Ovary (tissue), 10 donors: ENCODE results near the gene RAB15. TPM values are rescaled to one million over a fixed set of nuclear protein-coding genes. Genes with fewer than 3 reads are reported as not detected.
A peak's percentile ranks its signal among the peaks of the same experiment; 100 is the strongest.

Experiments used
- DNase-seq, 5 donors: peaks; one replicate each; pipeline ENCODE4 v3.0.0-alpha.2; 2019 to 2020
- H3K27ac ChIP-seq, 2 donors: fragments of 200-600 bp; one replicate each; pipeline versions ENCODE4 v1.5.1 to v1.8.0; 2019 to 2022
- H3K27me3 ChIP-seq: fragments of 200-600 bp; one replicate; pipeline ENCODE4 v1.8.0; 2022
- H3K36me3 ChIP-seq: fragments of 200-600 bp; sonication (generic); one replicate; pipeline ENCODE4 v1.5.1; 2019
- H3K4me1 ChIP-seq: one replicate; pipeline ENCODE4 v1.8.1; 2013; ENCODE audit warnings: mild to moderate bottlenecking, moderate library complexity; ENCODE audit not compliant: insufficient read depth
- H3K4me3 ChIP-seq: fragments of 200-600 bp; sonication (generic); one replicate; pipeline ENCODE4 v1.5.1; 2017
- H3K9me3 ChIP-seq, 2 donors: fragments of 200-600 bp in 1 of 2; sonication (generic) in 1 of 2; one replicate each; pipeline versions ENCODE4 v1.5.1 to v1.8.1; 2013 to 2019; ENCODE audit warnings: mild to moderate bottlenecking in 1 of 2, moderate library complexity in 1 of 2
- CTCF ChIP-seq, 3 donors: fragments of 450-650 bp in 2 of 3; fragments of 200-600 bp in 1 of 3; IDR thresholded peaks; one replicate each; pipeline versions ENCODE4 v1.5.1 to v1.8.0; 2016 to 2022; ENCODE audit warnings: antibody characterized with exemption in 3 of 3, mild to moderate bottlenecking in 1 of 3
- EP300 ChIP-seq: sonication (generic); formaldehyde crosslinking; IDR thresholded peaks from one replicate; pipeline ENCODE4 v1.6.1; 2017; ENCODE audit warnings: antibody characterized with exemption
- POLR2A ChIP-seq: fragments of 450-650 bp; IDR thresholded peaks from one replicate; pipeline ENCODE4 v1.6.1; 2017; ENCODE audit warnings: antibody characterized with exemption, mild to moderate bottlenecking, moderate library complexity
- WGBS, 3 donors: extraction: QIAGEN DNeasy Blood & Tissue Kit in 1 of 3; methylation state at CpG; one replicate each; pipeline versions ENCODE4 v1.1.5 to v1.1.7; 2013 to 2017; 5-methylcytosine and 5-hydroxymethylcytosine counted together
- intact Hi-C, 4 donors: fragments of 100-400 bp; cut with DNase I; formaldehyde crosslinking; loops; one replicate each; pipeline versions ENCODE4 v1.11.0 to v1.15.1; 2022 to 2023
- long read RNA-seq, 3 donors: library from polyadenylated mRNA in 2 of 3; unstranded in 2 of 3; transcript quantifications; one replicate each; pipeline ENCODE4 v2.0.0 and lab custom pipeline, GENCODE V29; 2021 to 2026
- polyA plus RNA-seq, 2 donors: library from polyadenylated mRNA; stranded (reverse); fragments of 200-250 nt in 1 of 2; fragments of 350-450 nt in 1 of 2; fragmentation: Illumina TruSeq in 1 of 2; extraction: RNeasy Lipid Tissue Mini Kit (QIAGEN cat#74804) in 1 of 2; gene quantifications; one replicate each; pipeline ENCODE4 v1.2.3, GENCODE V29; 2013 to 2014
- total RNA-seq, 7 donors: library from RNA; depleted of rRNA in 2 of 7; stranded (reverse); fragments of >200 nt in 2 of 7; fragmentation: NEBNext Ultra II Directional in 3 of 7; extraction: Animal tissue kit (Norgen Biotek cat#: 25700) in 3 of 7; gene quantifications; one replicate each; pipeline versions ENCODE4 v1.1.0 to v1.2.4, GENCODE V29; 2016 to 2023
- donor health status: DM: no; HTN: no; CAD: no; lungs with moderate emphysema.
- donor health status: DM: no; HTN: no; CAD: no.
- donor health status: Bipolar disorder and iron deficiency.
- donor health status: DM: yes; HTN: yes; CAD: no.
- donor health status: DM: no; HTN: no; CAD: no.
- donor health status: DM: yes; HTN: yes; CAD: no.

The RAB15 gene
- 1 to 10 TPM in 5 of 7 donors, under 1 TPM in 2; 0.83 to 2.9 (median 2.5) TPM for total RNA-seq
- polyA plus RNA-seq: 1 to 10 TPM; 3.8 to 5.7 TPM
- long read RNA-seq, donor 1, partial matches to known transcripts: 0 of 4 reads
- long read RNA-seq, donor 1, other reads (novel, unspliced or antisense): 4 of 4 reads
- long read RNA-seq, donor 2, partial matches to known transcripts: 0 of 4 reads
- long read RNA-seq, donor 2, other reads (novel, unspliced or antisense): 0 of 4 reads
- long read RNA-seq, donor 3, partial matches to known transcripts: 1 of 2 reads
- long read RNA-seq, donor 3, other reads (novel, unspliced or antisense): 0 of 2 reads

- Histone ChIP-seq H3K4me3 (peak within 1 kb of the TSS; percentile 60), H3K4me1 (peaks cover 2% of the 10 kb centered on the region), H3K27ac (peak within 1 kb of the TSS in 1 of 2 donors; percentile 44), H3K36me3 (no peaks in the 10 kb centered on the region), H3K9me3 (no peaks in the 10 kb centered on the region), H3K27me3 (no peaks in the 10 kb centered on the region)
- no peak for TF ChIP-seq CTCF (IDR thresholded peaks at IDR 0.05)
- no peak for TF ChIP-seq POLR2A
- TF ChIP-seq EP300: no peak
- DNase-seq: peak in 4 of 5 donors; percentile 25 to 65 (median 49)
- WGBS, 3 donors: 1% methylated on average over 45 to 95 of the region's 96 CpGs
- intact Hi-C loops: loop anchor here in 1 of 4 donors (5.0 kb wide), 1 partner anchor 150 kb away; no protein-coding TSS in a partner anchor
Observed at GRCh38 chr14:64971943-64972791, at the start of gene RAB15. Gene RAB15, minus strand, starts transcription at chr14:64972336. Its CDS starts 260 bp downstream, at chr14:64972076.

DNA sequence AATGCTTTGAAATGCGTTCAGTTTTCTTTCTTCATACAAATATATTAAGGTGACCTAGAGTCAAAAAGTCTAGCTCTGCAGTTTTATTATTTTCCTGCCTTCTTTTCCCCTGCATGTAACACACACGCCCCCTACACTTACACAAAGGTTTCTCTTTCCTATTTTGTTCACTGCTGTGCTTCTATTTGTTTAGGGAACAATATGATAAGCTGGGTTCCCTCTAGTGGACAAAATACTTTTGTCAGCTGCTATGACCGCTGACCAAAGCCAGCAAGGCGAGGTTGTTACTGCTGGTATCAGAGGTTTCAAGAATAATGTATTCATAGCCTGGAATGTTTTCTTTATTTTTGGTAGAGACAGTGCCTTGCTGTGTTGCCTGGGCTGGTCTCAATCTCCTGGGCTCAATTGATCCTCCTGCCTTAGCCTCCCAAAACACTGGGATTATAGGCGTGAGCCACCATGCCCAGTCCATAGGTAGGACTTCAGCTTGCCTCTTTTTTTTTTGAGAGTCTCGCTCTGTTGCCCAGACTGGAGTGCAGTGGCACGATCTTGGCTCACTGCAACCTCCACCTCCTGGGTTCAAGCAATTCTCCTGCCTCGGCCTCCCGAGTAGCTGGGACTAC, 47.9 kb upstream of the RAB15 start:
- intact Hi-C loops: no loop called here
- Histone ChIP-seq H3K36me3 (no peaks in the 10 kb centered on the region), H3K27ac (no peak overlapping the region), H3K4me3 (no peak overlapping the region), H3K27me3 (no peaks in the 10 kb centered on the region), H3K4me1 (peaks cover 2% of the 10 kb centered on the region), H3K9me3 (no peaks in the 10 kb centered on the region)
- TF ChIP-seq CTCF (IDR thresholded peaks at IDR 0.05) (peak; percentile 48 to 54 (median 51)), EP300 (no peak), POLR2A (no peak)
- 53 to 56% (median 54%) methylated on average over 9 of the region's 9 CpGs for WGBS, 3 donors
- DNase-seq: peak in 2 of 5 donors; percentile 15 to 38

GRCh38 chr14:65016471-65016870, 44.3 kb upstream of the RAB15 start:
- TF ChIP-seq CTCF (IDR thresholded peaks at IDR 0.05): no peak
- TF ChIP-seq POLR2A: no peak
- TF ChIP-seq EP300: no peak
- whole genome bisulfite sequencing, 3 donors: 85 to 91% (median 87%) methylated on average over 4 of the region's 4 CpGs
- Histone ChIP-seq H3K4me3 (no peak overlapping the region), H3K27ac (no peak overlapping the region), H3K36me3 (no peaks in the 10 kb centered on the region), H3K27me3 (no peaks in the 10 kb centered on the region), H3K4me1 (peaks cover 2% of the 10 kb centered on the region), H3K9me3 (no peaks in the 10 kb centered on the region)
- intact Hi-C loops: no loop called here
- no peak for DNase-seq

GRCh38 chr14:65015391-65015790, 43.3 kb upstream of the RAB15 start:
- TF ChIP-seq EP300 (no peak), POLR2A (no peak), CTCF (IDR thresholded peaks at IDR 0.05) (no peak)
- no peak for DNase-seq
- Histone ChIP-seq H3K36me3 (no peaks in the 10 kb centered on the region), H3K4me1 (peaks cover 2% of the 10 kb centered on the region), H3K9me3 (no peaks in the 10 kb centered on the region), H3K4me3 (no peak overlapping the region), H3K27ac (no peak overlapping the region), H3K27me3 (no peaks in the 10 kb centered on the region)
- intact Hi-C loops: no loop called here
- WGBS, 3 donors: 81 to 85% (median 82%) methylated on average over 3 of the region's 3 CpGs
